Tibial nerve (tissue), 4 donors: ENCODE results near the gene ATAD1.

ENCODE experiments used
- EP300 ChIP-seq, 2 donors: sonication (generic); formaldehyde crosslinking; IDR thresholded peaks; one replicate each; pipeline ENCODE4 v1.6.1; 2017; ENCODE audit warnings: antibody characterized with exemption in 2 of 2, mild to moderate bottlenecking in 1 of 2
- TF ChIP-seq, protein P1 (sequence below), 5 experiments: fragments of 200-600 bp in 3 of 5; fragments of 450-650 bp in 2 of 5; sonication (generic) in 3 of 5; IDR thresholded peaks; one replicate each; pipeline ENCODE4 v1.5.1; 2016 to 2019; ENCODE audit warnings: antibody characterized with exemption in 5 of 5, mild to moderate bottlenecking in 3 of 5, moderate library complexity in 2 of 5

DNA sequence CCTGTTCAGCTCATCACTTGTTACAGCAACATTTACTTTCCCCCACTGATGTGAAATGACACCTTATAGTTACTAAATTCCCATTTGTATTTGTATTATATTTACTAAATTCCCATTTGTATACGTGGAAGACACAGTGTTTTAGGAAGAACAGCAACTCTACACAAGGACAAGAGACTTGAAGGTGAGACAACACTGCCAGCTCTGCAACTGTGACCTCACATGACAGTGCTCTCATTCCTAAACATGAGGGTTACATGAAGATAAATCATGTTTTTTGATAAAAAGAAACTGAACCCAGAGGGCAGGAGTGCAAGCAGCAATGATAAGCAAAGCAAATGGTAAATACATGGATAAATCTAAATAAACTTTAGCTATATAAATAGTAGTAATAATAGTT is 60.3 kb downstream of the ATAD1 start:
- TF ChIP-seq, protein P1, sequence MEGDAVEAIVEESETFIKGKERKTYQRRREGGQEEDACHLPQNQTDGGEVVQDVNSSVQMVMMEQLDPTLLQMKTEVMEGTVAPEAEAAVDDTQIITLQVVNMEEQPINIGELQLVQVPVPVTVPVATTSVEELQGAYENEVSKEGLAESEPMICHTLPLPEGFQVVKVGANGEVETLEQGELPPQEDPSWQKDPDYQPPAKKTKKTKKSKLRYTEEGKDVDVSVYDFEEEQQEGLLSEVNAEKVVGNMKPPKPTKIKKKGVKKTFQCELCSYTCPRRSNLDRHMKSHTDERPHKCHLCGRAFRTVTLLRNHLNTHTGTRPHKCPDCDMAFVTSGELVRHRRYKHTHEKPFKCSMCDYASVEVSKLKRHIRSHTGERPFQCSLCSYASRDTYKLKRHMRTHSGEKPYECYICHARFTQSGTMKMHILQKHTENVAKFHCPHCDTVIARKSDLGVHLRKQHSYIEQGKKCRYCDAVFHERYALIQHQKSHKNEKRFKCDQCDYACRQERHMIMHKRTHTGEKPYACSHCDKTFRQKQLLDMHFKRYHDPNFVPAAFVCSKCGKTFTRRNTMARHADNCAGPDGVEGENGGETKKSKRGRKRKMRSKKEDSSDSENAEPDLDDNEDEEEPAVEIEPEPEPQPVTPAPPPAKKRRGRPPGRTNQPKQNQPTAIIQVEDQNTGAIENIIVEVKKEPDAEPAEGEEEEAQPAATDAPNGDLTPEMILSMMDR (IDR thresholded peaks at IDR 0.05) = no peak
- TF ChIP-seq EP300 (IDR thresholded peaks at IDR 0.05) = no peak
